Mesenchymal stem cell (in vitro differentiated cells and primary cell): Measurements from ENCODE around the gene SLIT3.

Source experiments
- DNase-seq: peaks from one replicate; pipeline ENCODE4 v3.0.0-alpha.2; 2013
- H2AFZ ChIP-seq: one replicate; pipeline ENCODE4 v1.6.1; 2013; ENCODE audit warnings: low read depth, mild to moderate bottlenecking, control low read depth, inconsistent platforms, low read length, moderate library complexity
- H2AK5ac ChIP-seq: 2 replicates; pipeline ENCODE4 v1.6.1; 2013; ENCODE audit warnings: low read length, moderate library complexity, mild to moderate bottlenecking, inconsistent platforms; ENCODE audit not compliant: severe bottlenecking
- H2BK120ac ChIP-seq: one replicate; pipeline ENCODE4 v1.6.1; 2013; ENCODE audit warnings: low read depth, mild to moderate bottlenecking, inconsistent platforms, low read length, moderate library complexity
- H2BK12ac ChIP-seq, 2 experiments: one replicate each; pipeline ENCODE4 v1.6.1; 2013; ENCODE audit warnings: inconsistent platforms in 2 of 2, low read length in 2 of 2, mild to moderate bottlenecking in 2 of 2, moderate library complexity in 2 of 2, control low read depth in 1 of 2
- H2BK15ac ChIP-seq: one replicate; pipeline ENCODE4 v1.6.1; 2013; ENCODE audit warnings: mild to moderate bottlenecking, low read depth, inconsistent platforms; ENCODE audit not compliant: poor library complexity, severe bottlenecking
- H2BK5ac ChIP-seq: 2 replicates; pipeline ENCODE4 v1.6.1; 2013; ENCODE audit warnings: low read depth, mild to moderate bottlenecking, low read length, control low read depth, inconsistent platforms; ENCODE audit not compliant: poor library complexity, severe bottlenecking
- H3K14ac ChIP-seq, 2 experiments: one replicate each; pipeline ENCODE4 v1.6.1; 2013; ENCODE audit warnings: inconsistent platforms in 2 of 2, low read length in 2 of 2, control low read depth in 1 of 2, mild to moderate bottlenecking in 1 of 2, moderate library complexity in 1 of 2
- H3K18ac ChIP-seq, 2 experiments: one replicate each; pipeline ENCODE4 v1.6.1; 2013; ENCODE audit warnings: inconsistent platforms in 2 of 2, low read length in 2 of 2, control low read depth in 1 of 2, low read depth in 1 of 2, mild to moderate bottlenecking in 1 of 2
- H3K23ac ChIP-seq, 2 experiments: one replicate each; pipeline ENCODE4 v1.6.1; 2013; ENCODE audit warnings: inconsistent platforms in 2 of 2, low read length in 2 of 2, mild to moderate bottlenecking in 2 of 2, moderate library complexity in 2 of 2, control low read depth in 1 of 2
- H3K27ac ChIP-seq: 2 replicates; pipeline ENCODE4 v1.5.1; 2013; ENCODE audit warnings: mild to moderate bottlenecking, moderate library complexity, low read length, control low read depth, inconsistent platforms; ENCODE audit not compliant: poor library complexity, severe bottlenecking
- H3K27me3 ChIP-seq, 2 experiments: 2 replicates each; pipeline versions ENCODE4 v1.6.1 to v1.7.0; 2013; ENCODE audit warnings: low read length in 2 of 2, mild to moderate bottlenecking in 2 of 2, moderate library complexity in 2 of 2, control low read depth in 1 of 2, inconsistent platforms in 1 of 2; ENCODE audit not compliant: control insufficient read depth in 1 of 2, insufficient read depth in 1 of 2
- H3K36me3 ChIP-seq, 2 experiments: 2 replicates each; pipeline versions ENCODE4 v1.6.1 to v1.7.0; 2013; ENCODE audit warnings: low read length in 2 of 2, control low read depth in 1 of 2, inconsistent platforms in 1 of 2, low read depth in 1 of 2, mild to moderate bottlenecking in 1 of 2; ENCODE audit not compliant: insufficient read depth in 2 of 2, control insufficient read depth in 1 of 2
- H3K4ac ChIP-seq, 2 experiments: one replicate each; pipeline ENCODE4 v1.6.1; 2013; ENCODE audit warnings: inconsistent platforms in 2 of 2, low read length in 2 of 2, mild to moderate bottlenecking in 2 of 2, moderate library complexity in 2 of 2, control low read depth in 1 of 2, low read depth in 1 of 2
- H3K4me1 ChIP-seq: 2 replicates; pipeline ENCODE4 v1.6.1; 2013; ENCODE audit warnings: low read depth, low read length, control low read depth; ENCODE audit not compliant: control insufficient read depth, insufficient read depth
- H3K4me2 ChIP-seq: 2 replicates; pipeline ENCODE4 v1.6.1; 2013; ENCODE audit warnings: low read length, mild to moderate bottlenecking, inconsistent platforms; ENCODE audit not compliant: poor library complexity, severe bottlenecking
- H3K4me3 ChIP-seq, 2 experiments: 2 replicates each; pipeline versions ENCODE4 v1.5.1 to v1.7.0; 2013; ENCODE audit warnings: low read length in 2 of 2, mild to moderate bottlenecking in 2 of 2, control low read depth in 1 of 2, low read depth in 1 of 2; ENCODE audit not compliant: insufficient read depth in 1 of 2
- H3K79me1 ChIP-seq: replicated peaks from 2 replicates; pipeline ENCODE4 v1.6.1; 2013; ENCODE audit warnings: mild to moderate bottlenecking, control low read depth, low read length, inconsistent platforms; ENCODE audit not compliant: poor library complexity, severe bottlenecking
- H3K9ac ChIP-seq: 2 replicates; pipeline ENCODE4 v1.7.0; 2013; ENCODE audit warnings: mild to moderate bottlenecking, low read length, moderate library complexity
- H3K9me3 ChIP-seq: 2 replicates; pipeline ENCODE4 v1.7.0; 2013; ENCODE audit warnings: mild to moderate bottlenecking, low read length; ENCODE audit not compliant: control insufficient read depth
- H4K8ac ChIP-seq: one replicate; pipeline ENCODE4 v1.6.1; 2013; ENCODE audit warnings: inconsistent platforms, mild to moderate bottlenecking, low read length, moderate library complexity
- H4K91ac ChIP-seq: one replicate; pipeline ENCODE4 v1.6.1; 2013; ENCODE audit warnings: mild to moderate bottlenecking, low read length, inconsistent platforms
- WGBS: methylation state at CpG from one replicate; pipeline ENCODE4 v1.1.7; 2013; ENCODE audit warnings: mixed read lengths; 5-methylcytosine and 5-hydroxymethylcytosine counted together

The SLIT3 gene

DNA sequence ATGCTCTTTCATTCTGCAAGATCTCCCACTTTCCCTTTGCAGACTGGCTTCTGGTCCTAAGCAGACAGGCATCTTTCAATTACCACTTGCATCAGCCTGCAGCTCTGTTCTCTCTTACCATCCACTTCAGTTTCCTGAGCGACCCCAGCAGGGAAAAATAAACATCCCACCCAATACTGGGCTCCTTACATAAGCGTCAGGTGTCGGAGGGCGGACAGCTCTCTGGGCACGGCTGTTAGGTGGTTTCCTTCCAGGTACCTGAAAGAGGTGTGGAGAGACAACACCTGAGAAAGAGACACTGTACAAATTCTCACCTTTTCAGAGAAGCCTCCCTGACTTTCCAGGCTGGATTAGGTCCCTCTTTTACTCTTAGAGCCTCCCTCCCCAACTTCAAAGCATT is 576.7 kb downstream of the SLIT3 start:
- Histone ChIP-seq H3K9me3 (peaks cover 3% of the 10 kb centered on the region), H2BK5ac (no peak overlapping the region), H3K27ac (no peak overlapping the region), H2AFZ (no peak overlapping the region), H3K14ac (no peak overlapping the region), H3K27me3 (peaks cover 0 to 3% of the 10 kb centered on the region in 2 experiments), H3K4ac (no peak overlapping the region), H2BK12ac (no peak overlapping the region), H2BK120ac (no peak overlapping the region), H2BK15ac (no peak overlapping the region), H3K4me3 (no peak overlapping the region), H2AK5ac (no peak overlapping the region), H4K91ac (no peak overlapping the region), H3K4me2 (no peak overlapping the region), H3K18ac (no peak overlapping the region), H3K36me3 (peaks cover 0 to 76% of the 10 kb centered on the region in 2 experiments), H3K4me1 (no peaks in the 10 kb centered on the region), H3K23ac (no peak overlapping the region), H4K8ac (no peak overlapping the region), H3K79me1 (no peaks in the 10 kb centered on the region), H3K9ac (no peak overlapping the region)
- DNase-seq: no peak
- WGBS: 74% methylated on average over 5 of the region's 5 CpGs

DNA sequence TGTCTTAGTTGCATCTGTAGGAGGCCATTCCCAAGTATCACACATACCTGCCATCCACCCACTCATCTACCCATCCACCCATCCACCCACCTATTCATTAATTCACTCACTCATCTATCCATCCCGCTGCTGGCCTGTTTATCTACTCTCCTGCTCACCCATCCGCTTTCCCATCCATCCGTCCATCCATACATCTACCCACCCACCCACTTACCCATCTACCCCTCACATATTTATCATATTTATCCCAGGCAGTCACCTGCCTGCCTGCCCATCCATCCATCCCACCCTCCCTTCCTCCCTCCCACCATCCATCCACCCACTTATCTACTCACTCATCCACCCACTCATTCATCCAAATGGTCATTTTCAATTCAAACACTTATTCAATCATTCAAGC is 577.9 kb downstream of the SLIT3 start:
- DNase-seq: no peak
- H3K18ac ChIP-seq: no peak overlapping the region
- no peak overlapping the region for H2BK12ac ChIP-seq
- H4K8ac ChIP-seq: no peak overlapping the region
- H3K27ac ChIP-seq: no peak overlapping the region
- WGBS: 94% methylated on average over 3 of the region's 3 CpGs
- H2BK15ac ChIP-seq: no peak overlapping the region
- H3K23ac ChIP-seq: no peak overlapping the region
- H2BK120ac ChIP-seq: no peak overlapping the region
- no peaks in the 10 kb centered on the region for H3K4me1 ChIP-seq
- peaks cover 0 to 86% of the 10 kb centered on the region in 2 experiments for H3K36me3 ChIP-seq
- no peak overlapping the region for H4K91ac ChIP-seq
- no peak overlapping the region for H3K4ac ChIP-seq
- no peak overlapping the region for H2AK5ac ChIP-seq
- no peaks in the 10 kb centered on the region for H3K79me1 ChIP-seq
- peaks cover 0 to 3% of the 10 kb centered on the region in 2 experiments for H3K27me3 ChIP-seq
- no peak overlapping the region for H2BK5ac ChIP-seq
- no peak overlapping the region for H3K4me3 ChIP-seq
- no peak overlapping the region for H3K14ac ChIP-seq
- no peak overlapping the region for H3K9ac ChIP-seq
- H3K4me2 ChIP-seq: no peak overlapping the region
- H3K9me3 ChIP-seq: no peaks in the 10 kb centered on the region
- no peak overlapping the region for H2AFZ ChIP-seq

DNA sequence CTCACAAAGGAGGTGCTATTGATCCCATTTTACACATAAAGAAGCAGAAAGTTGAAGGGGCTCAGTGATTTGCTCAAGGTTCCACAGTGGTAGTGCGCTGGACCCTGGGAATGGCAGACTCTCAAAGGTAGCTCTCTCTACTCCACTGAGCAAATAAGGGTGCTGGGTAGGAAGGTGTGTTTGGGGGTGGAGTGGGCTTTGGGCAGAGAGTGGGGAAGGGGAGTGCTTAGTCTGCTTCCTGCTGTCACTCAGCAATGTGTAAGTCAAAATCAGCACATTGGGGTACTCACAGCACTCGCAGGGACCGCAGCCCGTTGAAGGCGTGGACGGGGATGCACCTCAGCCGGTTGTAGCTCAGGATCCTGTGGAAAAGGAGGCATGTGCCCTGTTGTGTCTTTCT is 579.0 kb downstream of the SLIT3 start:
- Histone ChIP-seq H3K9me3 (no peaks in the 10 kb centered on the region), H3K18ac (no peak overlapping the region), H3K23ac (no peak overlapping the region), H2BK15ac (no peak overlapping the region), H2BK12ac (no peak overlapping the region), H4K91ac (no peak overlapping the region), H2AFZ (no peak overlapping the region), H3K14ac (no peak overlapping the region), H4K8ac (no peak overlapping the region), H3K27ac (no peak overlapping the region), H3K27me3 (peaks cover 0 to 3% of the 10 kb centered on the region in 2 experiments), H3K79me1 (no peaks in the 10 kb centered on the region), H2BK5ac (no peak overlapping the region), H3K9ac (no peak overlapping the region), H3K4ac (no peak overlapping the region), H3K36me3 (peaks cover 0 to 78% of the 10 kb centered on the region in 2 experiments), H2AK5ac (no peak overlapping the region), H2BK120ac (no peak overlapping the region), H3K4me3 (no peak overlapping the region), H3K4me1 (no peaks in the 10 kb centered on the region), H3K4me2 (no peak overlapping the region)
- no peak for DNase-seq
- 98% methylated on average over 7 of the region's 7 CpGs for WGBS

DNA sequence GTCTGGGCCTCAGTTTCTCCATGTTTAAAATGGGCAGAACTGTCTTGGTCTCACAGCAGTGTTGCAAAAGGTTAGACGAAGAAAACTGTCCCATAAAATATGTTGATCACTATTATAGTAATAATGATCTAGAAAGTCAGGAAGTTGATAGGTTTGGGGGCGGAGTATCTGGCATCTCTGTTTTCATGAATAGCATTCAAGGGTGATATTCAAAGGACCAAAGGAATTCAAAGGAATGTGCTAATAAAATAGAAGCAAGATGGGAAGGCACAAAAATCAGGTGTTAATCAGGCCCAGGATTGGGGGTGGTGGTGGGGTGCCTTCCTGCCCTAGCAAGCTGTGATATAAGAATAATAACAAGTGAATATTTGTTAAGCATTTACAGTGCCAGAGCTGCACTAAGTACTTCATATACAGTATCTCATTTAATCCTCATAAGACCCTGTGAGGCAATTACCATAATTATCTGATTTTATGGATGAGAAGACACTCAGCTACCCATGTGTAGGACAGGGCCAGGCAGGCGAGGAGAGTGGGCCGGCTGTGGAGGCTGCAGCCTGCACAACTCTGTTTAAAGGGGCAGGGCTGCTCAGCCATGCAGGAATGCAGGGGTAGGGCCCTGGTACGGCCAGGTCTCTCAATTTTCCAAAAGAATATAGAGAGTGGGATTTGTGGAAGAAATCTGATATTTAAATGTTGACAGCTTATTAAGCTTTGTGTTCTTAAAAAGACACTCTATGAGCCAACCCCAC is 579.8 kb downstream of the SLIT3 start:
- no peak overlapping the region for H2BK15ac ChIP-seq
- 80% methylated on average over 4 of the region's 5 CpGs for WGBS

More for the DNA sequence above, 579.8 kb downstream of the SLIT3 start:
- Histone ChIP-seq H3K18ac (no peak overlapping the region), H2BK120ac (no peak overlapping the region), H4K91ac (no peak overlapping the region), H3K79me1 (no peaks in the 10 kb centered on the region), H2BK5ac (no peak overlapping the region), H3K9me3 (no peaks in the 10 kb centered on the region), H3K14ac (no peak overlapping the region), H3K9ac (no peak overlapping the region), H3K27ac (no peak overlapping the region), H3K4me1 (no peaks in the 10 kb centered on the region), H3K27me3 (peaks cover 0 to 3% of the 10 kb centered on the region in 2 experiments), H3K4me3 (no peak overlapping the region), H3K4ac (no peak overlapping the region), H4K8ac (no peak overlapping the region), H2AFZ (no peak overlapping the region), H3K4me2 (no peak overlapping the region), H2BK12ac (no peak overlapping the region), H3K36me3 (peaks cover 0 to 78% of the 10 kb centered on the region in 2 experiments), H3K23ac (peak overlapping the region in 1 of 2 experiments; percentile 17), H2AK5ac (no peak overlapping the region)
- DNase-seq: no peak
